Parathyroid adenoma (tissue), 2 donors: ENCODE measurements around the gene DCX.

Experiments
- H2AFZ ChIP-seq: fragments of 300-600 bp; sonication (generic); one replicate; pipeline ENCODE4 v1.7.0; 2017; ENCODE audit warnings: antibody characterized with exemption, mild to moderate bottlenecking
- H3K27ac ChIP-seq: fragments of 300-600 bp; sonication (generic); one replicate; pipeline ENCODE4 v1.7.0; 2017
- H3K27me3 ChIP-seq: fragments of 300-600 bp; sonication (generic); one replicate; pipeline ENCODE4 v1.7.0; 2017; ENCODE audit warnings: low read length; ENCODE audit not compliant: control insufficient read depth, insufficient read depth
- H3K36me3 ChIP-seq: fragments of 300-600 bp; sonication (generic); one replicate; pipeline ENCODE4 v1.7.0; 2017; ENCODE audit warnings: low read length; ENCODE audit not compliant: control insufficient read depth, insufficient read depth
- H3K4me1 ChIP-seq: fragments of 300-600 bp; sonication (generic); one replicate; pipeline ENCODE4 v1.7.0; 2017; ENCODE audit warnings: control low read depth
- H3K4me2 ChIP-seq: fragments of 300-600 bp; sonication (generic); one replicate; pipeline ENCODE4 v1.7.0; 2017; ENCODE audit warnings: low read length
- H3K4me3 ChIP-seq: fragments of 300-600 bp; sonication (generic); one replicate; pipeline ENCODE4 v1.7.0; 2017; ENCODE audit warnings: low read depth, low read length
- H3K79me2 ChIP-seq: fragments of 300-600 bp; sonication (generic); one replicate; pipeline ENCODE4 v1.7.0; 2017; ENCODE audit warnings: control low read depth
- H3K9ac ChIP-seq: fragments of 300-600 bp; sonication (generic); one replicate; pipeline ENCODE4 v1.7.0; 2017; ENCODE audit warnings: mild to moderate bottlenecking
- H3K9me3 ChIP-seq: fragments of 300-600 bp; sonication (generic); one replicate; pipeline ENCODE4 v1.7.0; 2017; ENCODE audit warnings: low read length; ENCODE audit not compliant: control insufficient read depth
- TF ChIP-seq, protein P1 (sequence below): fragments of 300-600 bp; sonication (generic); IDR thresholded peaks from one replicate; pipeline ENCODE4 v1.7.0; 2017; ENCODE audit warnings: antibody characterized with exemption, mild to moderate bottlenecking
- donor health status: primary hyperparathyroidism.

Gene DCX

DNA sequence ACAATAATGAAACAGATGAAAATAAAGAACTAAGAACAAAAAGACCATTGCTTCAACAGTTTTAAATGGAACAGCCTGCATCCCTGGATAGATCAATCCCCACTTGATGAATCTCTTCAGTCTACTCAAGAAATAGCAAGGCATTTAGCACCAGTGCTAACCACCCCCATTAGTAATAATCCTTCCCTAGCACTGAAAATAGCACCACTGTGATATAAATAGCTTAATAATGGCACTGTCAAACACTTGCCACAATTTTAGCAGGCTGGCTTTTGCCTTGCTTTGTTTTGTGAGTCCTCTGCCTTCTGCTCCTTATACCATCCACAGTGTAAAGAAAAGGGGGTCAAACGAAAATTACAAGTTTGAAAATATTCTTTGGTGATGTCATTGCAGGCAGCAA lies 17.4 kb downstream of the DCX start:
- Histone ChIP-seq H3K27ac (no peak overlapping the region), H3K4me2 (no peak overlapping the region), H3K9ac (no peak overlapping the region), H2AFZ (no peak overlapping the region), H3K4me1 (no peaks in the 10 kb centered on the region), H3K79me2 (no peaks in the 10 kb centered on the region), H3K9me3 (no peaks in the 10 kb centered on the region), H3K4me3 (no peak overlapping the region), H3K27me3 (no peaks in the 10 kb centered on the region), H3K36me3 (no peaks in the 10 kb centered on the region)
- TF ChIP-seq, protein P1, sequence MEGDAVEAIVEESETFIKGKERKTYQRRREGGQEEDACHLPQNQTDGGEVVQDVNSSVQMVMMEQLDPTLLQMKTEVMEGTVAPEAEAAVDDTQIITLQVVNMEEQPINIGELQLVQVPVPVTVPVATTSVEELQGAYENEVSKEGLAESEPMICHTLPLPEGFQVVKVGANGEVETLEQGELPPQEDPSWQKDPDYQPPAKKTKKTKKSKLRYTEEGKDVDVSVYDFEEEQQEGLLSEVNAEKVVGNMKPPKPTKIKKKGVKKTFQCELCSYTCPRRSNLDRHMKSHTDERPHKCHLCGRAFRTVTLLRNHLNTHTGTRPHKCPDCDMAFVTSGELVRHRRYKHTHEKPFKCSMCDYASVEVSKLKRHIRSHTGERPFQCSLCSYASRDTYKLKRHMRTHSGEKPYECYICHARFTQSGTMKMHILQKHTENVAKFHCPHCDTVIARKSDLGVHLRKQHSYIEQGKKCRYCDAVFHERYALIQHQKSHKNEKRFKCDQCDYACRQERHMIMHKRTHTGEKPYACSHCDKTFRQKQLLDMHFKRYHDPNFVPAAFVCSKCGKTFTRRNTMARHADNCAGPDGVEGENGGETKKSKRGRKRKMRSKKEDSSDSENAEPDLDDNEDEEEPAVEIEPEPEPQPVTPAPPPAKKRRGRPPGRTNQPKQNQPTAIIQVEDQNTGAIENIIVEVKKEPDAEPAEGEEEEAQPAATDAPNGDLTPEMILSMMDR: no peak

DNA sequence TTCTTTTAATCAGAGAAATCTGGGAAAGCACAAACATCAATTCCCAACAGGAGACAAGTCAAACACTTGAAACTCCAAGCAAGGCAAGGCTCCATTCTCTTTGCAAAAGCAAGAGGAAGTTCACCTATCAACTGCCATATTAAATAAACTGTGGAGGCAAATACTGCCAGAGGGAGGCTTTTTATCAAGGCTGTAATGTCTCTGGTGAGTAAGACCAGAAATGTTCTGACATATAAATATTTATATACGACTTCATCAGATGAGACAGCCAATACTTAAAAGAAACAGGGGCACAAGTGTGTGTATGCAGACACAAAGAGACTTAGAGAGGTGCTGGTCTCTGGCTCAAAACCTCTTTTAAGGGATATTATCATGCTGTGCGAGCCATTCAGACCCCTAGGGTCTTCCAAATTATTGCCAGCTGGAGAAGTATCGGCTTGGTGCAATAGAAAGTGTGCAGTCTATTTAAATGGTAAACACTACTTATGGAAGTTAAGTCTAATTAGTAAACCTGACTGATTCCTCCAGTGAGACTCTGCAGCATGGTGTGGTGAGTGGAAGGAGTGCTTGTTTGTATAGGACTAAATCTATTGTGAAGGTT lies 24.4 kb downstream of the DCX start:
- Histone ChIP-seq H3K27ac (no peak overlapping the region), H3K27me3 (no peaks in the 10 kb centered on the region), H3K4me1 (no peaks in the 10 kb centered on the region), H3K79me2 (no peaks in the 10 kb centered on the region), H2AFZ (no peak overlapping the region), H3K4me2 (no peak overlapping the region), H3K4me3 (no peak overlapping the region), H3K9ac (no peak overlapping the region), H3K36me3 (no peaks in the 10 kb centered on the region), H3K9me3 (no peaks in the 10 kb centered on the region)
- TF ChIP-seq, protein P1: no peak

DNA sequence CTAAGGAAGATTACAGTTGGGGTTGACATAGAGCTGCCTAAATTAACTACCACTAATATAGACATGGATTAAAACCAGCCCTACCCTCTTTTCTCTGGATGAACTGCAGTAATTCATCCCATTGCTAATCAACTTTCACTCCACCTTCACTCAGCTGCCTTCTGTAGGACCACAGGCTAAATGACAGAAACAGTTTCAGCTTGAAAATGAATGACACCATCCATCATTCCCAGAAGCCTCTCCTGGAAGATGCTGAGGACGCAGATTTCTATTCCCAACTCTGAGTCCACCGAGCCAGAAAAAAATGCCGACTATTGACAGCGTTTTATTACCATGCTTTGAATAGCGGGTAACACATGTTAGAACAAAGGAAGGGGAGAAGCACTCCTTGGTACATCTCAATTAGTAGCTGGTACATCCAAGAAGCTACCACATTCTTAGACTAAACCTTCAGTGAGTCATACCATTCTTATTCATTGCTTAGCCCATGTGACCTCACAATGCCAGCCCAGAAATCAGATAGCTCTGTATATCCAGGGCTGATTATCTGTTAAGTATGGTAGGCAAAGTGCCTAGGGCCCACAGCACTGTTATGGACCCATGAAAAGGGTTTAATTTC lies 25.3 kb downstream of the DCX start:
- Histone ChIP-seq H2AFZ (no peak overlapping the region), H3K4me3 (no peak overlapping the region), H3K36me3 (no peaks in the 10 kb centered on the region), H3K9me3 (no peaks in the 10 kb centered on the region), H3K4me1 (no peaks in the 10 kb centered on the region), H3K79me2 (no peaks in the 10 kb centered on the region), H3K4me2 (no peak overlapping the region), H3K9ac (no peak overlapping the region), H3K27me3 (no peaks in the 10 kb centered on the region), H3K27ac (no peak overlapping the region)
- TF ChIP-seq, protein P1: no peak

DNA sequence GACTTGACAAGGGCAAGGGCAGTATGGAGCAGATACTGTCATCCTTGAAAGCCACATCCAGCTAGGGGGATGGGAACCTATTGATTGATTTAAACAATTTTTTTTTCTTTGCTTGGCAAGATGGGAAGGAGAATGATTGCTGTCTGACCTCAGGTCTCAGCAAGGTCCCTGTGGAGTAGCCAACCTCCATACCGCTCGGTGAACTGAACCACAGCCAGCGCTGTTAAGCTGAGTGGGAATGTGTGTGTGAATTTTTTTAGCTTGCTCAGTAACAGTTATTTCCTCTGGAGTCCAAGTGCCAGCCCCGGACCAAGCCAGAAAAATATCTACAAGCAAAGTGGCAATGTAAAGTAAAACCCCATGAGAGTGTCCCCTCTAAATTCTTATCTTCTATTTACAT lies 25.9 kb downstream of the DCX start:
- H3K4me2 ChIP-seq: no peak overlapping the region
- H3K9me3 ChIP-seq: no peaks in the 10 kb centered on the region
- no peaks in the 10 kb centered on the region for H3K27me3 ChIP-seq
- no peak overlapping the region for H3K9ac ChIP-seq
- no peaks in the 10 kb centered on the region for H3K79me2 ChIP-seq
- TF ChIP-seq, protein P1: no peak
- no peak overlapping the region for H3K4me3 ChIP-seq
- H3K36me3 ChIP-seq: no peaks in the 10 kb centered on the region
- no peaks in the 10 kb centered on the region for H3K4me1 ChIP-seq
- no peak overlapping the region for H2AFZ ChIP-seq
- no peak overlapping the region for H3K27ac ChIP-seq

DNA sequence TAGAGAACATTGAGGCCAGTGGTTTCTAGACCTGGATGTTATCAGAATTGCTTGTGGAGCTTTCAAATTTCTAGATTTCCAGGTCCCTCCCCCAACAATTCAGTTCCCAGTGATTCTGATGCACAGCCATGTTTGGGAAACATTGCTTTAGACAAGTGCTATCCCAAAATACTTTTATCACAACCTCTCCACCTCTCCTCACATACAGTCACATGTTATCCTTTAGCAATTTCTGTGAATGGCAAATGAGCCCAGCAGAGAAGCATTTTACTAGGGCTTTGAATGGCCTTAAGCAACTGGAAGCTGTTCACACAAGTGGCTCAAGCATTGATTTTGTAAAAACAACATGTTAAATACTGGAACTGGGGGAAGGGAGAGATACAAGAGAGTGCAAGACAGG lies 29.7 kb downstream of the DCX start:
- no peak overlapping the region for H2AFZ ChIP-seq
- H3K9me3 ChIP-seq: no peaks in the 10 kb centered on the region
- TF ChIP-seq, protein P1: no peak
- no peak overlapping the region for H3K27ac ChIP-seq
- H3K27me3 ChIP-seq: no peaks in the 10 kb centered on the region
- no peak overlapping the region for H3K9ac ChIP-seq
- no peaks in the 10 kb centered on the region for H3K36me3 ChIP-seq
- no peaks in the 10 kb centered on the region for H3K79me2 ChIP-seq
- H3K4me2 ChIP-seq: no peak overlapping the region
- H3K4me1 ChIP-seq: no peaks in the 10 kb centered on the region
- no peak overlapping the region for H3K4me3 ChIP-seq
